ENCODE data around the gene CELSR1.

GRCh38 chr22:46357711-46358520 is 179.5 kb downstream of the CELSR1 start:
- TF ChIP-seq CTCF (IDR thresholded peaks at IDR 0.05) (no peak), ZFX (IDR thresholded peaks at IDR 0.05; ENCODE audit: borderline replicate concordance) (no peak)

Measured in 22Rv1 (cell line).